CD4-positive, alpha-beta T cell treated with Interleukin-21 for 1 hour (primary cell): ENCODE measurements around the gene SPTB.

ENCODE experiments used
- DNase-seq: peaks from one replicate; pipeline ENCODE4 v3.0.0-alpha.2; 2020

The SPTB gene

GRCh38 chr14:64745511-64746091 is 134.1 kb downstream of the SPTB start:
- no peak for DNase-seq

- DNase-seq: no peak
These were observed 136.6 kb downstream of the SPTB start for GRCh38 chr14:64743061-64743460.

DNA sequence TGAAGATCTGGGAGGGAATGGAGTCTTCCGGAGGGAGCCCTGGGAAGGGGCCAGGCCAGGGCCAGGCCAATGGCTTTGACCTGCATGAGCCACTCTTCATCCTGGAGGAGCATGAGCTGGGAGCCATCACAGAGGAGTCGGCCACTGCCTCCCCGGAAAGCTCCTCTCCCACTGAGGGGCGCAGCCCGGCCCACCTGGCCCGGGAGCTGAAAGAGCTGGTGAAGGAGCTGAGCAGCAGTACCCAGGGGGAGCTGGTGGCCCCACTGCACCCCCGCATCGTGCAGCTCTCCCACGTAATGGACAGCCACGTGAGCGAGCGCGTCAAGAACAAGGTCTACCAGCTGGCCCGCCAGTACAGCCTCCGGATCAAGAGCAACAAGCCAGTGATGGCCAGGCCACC is 137.7 kb downstream of the SPTB start:
- DNase-seq: no peak

DNA sequence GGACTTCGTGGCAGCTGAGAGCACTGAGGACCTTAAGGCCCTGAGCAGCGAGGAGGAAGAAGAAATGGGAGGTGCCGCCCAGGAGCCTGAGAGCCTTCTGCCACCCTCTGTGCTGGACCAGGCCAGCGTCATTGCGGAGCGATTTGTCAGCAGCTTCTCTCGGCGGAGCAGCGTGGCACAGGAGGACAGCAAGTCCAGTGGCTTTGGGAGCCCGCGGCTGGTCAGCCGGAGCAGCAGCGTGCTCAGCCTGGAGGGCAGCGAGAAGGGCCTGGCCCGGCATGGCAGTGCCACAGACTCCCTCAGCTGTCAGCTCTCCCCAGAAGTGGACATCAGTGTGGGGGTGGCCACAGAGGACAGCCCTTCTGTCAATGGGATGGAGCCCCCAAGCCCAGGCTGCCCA is 138.5 kb downstream of the SPTB start:
- DNase-seq: no peak

DNA sequence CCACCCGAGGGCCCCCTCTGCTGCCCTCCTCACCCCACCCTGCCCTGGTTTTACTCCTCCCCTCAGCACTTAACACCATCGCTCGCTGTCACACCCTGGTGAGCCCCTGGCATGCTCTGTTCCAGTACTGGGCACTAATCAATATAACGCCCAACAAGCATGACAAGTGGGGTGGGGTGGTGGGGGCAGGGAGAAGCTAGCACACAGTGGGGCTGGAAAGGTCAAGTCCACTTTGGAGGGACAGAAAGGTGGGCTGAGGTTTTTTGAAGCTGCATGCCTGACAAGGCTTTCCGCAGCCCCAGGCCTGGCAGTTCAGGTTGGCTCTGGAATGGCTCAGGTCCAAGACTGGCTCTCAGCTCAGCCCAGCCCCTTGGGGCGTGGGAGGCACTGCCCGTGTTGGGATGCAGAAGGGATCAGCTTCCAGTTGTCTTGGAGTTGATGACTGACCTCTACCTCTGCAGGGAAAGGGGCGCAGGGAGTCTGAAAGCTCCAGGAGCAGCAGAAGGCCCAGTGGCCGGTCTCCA is 141.4 kb downstream of the SPTB start:
- DNase-seq: no peak

DNA sequence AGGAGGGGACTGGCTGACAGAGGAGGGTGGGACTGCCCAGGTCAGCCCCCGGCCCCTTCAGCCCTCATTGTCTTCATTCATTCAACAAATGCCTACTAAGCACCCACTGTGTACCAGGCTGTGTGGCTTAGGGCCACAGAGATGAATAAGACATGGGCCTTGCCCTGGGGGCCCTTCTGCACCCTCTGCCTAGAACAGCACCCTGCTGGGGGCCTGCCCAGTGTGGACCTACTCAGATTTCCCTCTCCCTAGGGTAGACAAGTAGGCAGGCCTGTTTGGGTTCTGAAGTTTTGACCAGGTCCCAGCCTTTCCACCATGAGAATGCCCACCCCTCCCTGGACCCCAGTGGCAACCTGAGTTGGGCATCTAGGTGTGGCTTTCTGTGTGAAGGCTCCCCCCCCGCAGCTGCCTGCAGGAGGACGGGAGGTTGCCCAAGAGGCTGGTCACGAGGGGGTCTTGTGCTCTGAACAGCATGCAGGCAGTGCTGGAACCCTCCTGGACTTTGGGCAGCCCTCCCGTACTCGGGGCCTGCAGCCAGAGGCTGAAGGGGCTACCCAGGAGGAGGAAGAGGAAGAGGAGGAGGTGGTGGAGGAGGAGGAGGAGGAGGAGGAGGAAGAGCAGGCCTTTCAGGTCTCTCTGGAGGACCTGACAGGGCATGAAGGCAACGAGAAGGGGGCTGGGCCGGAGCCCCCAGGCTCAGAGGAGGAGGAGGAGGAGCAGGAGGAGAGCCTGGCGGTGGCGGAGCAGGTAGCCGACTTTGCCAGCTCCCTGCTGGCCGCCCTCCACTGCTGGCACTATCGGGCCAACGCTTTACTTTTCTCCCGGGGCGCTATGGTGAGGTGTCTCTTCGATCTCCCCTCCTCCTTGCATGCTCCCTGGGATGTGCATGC is 142.1 kb downstream of the SPTB start:
- DNase-seq: no peak

DNA sequence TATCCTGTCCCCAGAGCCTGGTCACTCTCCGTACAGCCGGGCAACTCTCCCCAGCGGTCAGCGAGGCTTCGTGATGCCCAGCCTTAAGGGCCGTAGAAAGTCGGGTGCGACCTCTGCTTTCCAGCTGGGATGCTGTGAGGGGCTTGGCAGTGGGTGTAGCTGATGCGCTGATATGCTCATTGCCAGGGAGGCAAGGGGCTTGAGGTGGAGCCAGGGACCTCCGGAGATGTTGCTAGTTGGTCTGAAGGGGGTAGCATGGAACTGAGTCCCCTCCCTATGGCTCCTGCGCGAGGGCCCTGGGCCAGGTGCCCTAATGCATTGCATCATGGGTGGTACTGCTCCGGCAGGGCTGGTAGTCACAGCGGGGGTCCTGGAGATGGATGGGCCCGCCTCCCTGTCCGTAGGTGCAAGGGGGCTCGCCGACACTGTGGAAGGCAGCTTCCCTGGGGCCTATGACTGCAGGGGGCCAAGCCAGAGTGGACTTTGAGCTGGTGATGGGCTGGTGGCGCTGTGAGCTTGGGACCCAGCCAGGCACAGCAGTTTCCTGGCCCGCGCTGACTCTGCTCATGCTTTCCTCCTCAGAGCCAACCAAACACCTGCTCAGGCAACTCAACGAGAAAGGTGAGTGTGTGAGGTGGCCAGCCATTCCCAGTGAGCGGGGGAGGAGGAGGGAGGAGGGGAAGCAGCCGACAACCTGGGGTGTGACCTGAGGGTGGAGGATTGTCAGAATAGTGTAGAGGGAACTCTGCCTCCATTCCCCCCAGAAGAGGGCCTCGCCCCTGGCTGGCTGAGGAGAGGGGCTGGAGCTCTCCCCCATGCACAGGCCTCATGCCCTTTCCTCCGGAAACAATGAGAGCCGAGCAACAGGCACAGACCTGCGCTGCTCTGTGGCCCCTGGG is 143.2 kb downstream of the SPTB start:
- no peak for DNase-seq

DNA sequence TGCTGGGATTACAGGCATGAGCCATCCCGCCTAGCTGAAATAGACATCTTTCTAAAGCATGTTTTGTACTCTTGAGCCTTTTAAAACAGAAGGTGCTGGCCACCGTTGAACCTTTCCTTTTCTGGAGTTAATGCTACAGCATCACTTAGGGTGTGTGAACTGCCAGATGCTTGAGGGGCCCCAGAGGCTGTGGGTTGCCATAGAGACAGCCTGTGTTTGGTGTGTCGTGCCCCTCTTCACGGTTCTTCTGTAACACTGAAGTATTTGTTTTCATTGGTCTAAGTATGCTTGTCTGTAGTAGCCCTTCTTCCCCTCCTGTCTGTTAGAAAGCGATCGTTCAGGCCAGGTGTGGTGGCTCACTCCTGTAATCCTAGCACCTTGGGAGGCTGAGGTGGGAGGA is 144.7 kb downstream of the SPTB start:
- DNase-seq: no peak

DNA sequence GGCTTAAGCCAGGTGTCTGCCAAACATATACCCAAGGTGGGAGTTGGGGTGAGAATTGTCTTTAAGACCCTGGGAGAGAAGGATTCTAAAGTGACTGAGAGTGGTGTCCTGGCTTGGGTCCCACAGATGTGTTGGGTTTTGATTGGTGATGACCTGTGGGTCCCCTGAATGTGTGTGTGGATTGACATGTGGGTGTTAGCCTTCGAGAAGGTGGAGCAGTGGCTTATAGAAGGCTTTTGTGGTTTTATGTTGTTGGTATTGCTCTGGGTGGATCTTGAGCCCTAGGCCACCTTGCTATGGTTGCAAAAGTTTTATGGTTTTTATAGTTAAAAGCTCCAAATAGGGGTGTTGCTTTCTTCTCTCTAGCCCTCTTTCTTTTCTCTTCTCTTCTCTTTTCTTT is 145.8 kb downstream of the SPTB start:
- DNase-seq: no peak

DNA sequence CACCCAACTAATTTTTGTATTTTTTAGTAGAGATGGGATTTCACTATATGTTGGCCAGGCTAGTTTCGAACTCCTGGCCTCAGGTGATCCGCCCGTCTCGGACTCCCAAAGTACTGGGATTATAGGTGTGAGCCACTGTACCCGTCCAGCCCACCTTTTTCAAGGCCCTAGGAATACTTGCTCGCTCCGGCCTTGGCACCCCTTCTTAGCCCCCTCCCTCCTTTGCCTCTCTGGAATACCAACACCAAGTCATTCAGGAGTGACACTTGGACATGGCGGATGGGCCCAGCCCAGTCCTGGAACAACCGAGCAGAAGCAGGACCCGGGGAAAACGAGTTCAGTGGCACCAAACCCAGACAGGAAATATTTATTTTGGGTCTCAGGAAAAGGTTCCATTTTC is 146.4 kb downstream of the SPTB start:
- DNase-seq: no peak

GRCh38 chr14:64732536-64733120 is 147.1 kb downstream of the SPTB start:
- no peak for DNase-seq

DNA sequence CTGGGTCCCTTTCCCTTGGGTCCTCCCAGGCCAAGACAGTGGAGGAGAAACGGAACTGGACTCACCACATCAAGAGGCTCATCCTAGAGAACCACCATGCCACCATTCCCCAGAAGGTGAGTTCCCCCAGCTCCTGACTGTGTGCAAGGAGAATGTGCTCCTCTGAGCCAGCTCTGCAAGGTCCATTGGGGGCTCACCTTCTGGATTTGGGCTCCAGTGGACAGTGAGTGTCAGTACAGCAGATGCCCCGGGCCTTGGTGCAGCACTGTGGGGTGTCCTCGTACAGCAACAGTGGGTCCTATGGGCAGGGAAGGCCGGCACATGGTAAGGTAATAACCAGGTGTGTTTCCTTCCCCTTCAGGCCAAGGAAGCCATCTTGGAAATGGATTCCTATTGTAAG is 147.6 kb downstream of the SPTB start:
- DNase-seq: no peak

- no peak for DNase-seq
These were observed 148.5 kb downstream of the SPTB start for GRCh38 chr14:64731141-64731581.

DNA sequence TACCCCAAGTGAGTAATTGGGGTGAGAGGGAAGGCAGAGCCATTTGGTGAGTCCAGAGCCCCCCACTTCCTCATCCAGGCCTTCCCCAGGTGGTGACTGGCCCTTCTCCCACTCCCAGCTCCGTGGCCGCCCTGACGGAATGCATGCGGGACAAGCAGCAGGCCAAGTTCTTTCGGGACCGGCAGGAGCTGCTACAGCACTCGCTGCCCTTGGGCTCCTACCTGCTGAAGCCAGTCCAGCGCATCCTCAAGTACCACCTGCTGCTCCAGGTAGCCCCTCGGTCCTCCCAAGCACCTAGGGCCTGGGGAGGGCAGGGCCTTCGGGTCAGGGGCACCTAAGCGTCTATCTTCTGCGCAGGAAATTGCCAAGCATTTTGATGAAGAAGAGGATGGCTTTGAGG is 149.0 kb downstream of the SPTB start:
- DNase-seq: no peak

DNA sequence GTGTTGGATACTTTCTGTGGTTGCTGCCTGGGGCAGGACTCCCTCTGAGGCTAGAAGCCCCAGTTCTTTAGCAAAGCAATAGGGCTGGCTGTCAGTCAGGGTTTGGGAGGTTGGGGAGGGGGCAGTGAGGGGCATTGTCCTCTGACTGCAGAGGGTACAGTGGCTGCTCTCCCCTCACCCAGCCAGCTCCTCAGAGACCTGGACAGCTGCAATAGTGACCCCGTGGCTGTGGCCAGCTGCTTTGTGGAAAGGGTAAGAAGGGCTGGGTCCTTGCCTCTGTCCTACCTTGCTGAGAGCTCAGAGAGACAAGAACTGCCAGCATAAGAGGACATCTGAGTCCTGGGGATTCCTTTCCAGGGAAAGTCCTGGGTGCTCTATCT is 149.7 kb downstream of the SPTB start:
- no peak for DNase-seq

- DNase-seq: no peak
These were observed 150.2 kb downstream of the SPTB start for GRCh38 chr14:64729386-64730060.

- DNase-seq: no peak
These were observed 150.9 kb downstream of the SPTB start for GRCh38 chr14:64728856-64729255.

- no peak for DNase-seq
These were observed 151.6 kb downstream of the SPTB start for GRCh38 chr14:64728106-64728505.

DNA sequence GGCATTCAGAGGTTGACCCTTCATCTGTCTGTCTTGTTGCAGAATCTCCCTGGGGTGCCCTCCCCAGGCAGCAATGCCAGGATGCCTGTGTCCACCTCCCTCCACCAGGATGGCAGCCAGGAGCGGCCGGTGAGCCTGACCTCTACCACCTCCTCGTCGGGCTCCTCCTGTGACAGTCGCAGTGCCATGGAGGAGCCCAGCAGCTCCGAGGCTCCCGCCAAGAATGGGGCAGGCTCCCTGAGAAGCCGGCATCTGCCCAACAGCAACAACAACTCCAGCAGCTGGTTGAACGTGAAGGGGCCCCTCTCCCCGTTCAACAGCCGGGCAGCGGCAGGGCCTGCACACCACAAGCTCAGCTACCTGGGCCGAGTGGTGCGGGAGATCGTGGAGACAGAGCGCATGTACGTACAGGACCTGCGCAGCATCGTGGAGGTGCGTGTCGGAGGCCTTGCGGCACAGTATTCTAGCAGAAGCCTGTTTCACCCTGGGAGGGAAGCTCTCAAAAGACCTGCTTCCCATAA is 152.1 kb downstream of the SPTB start:
- DNase-seq: no peak

- DNase-seq: peak; percentile 51
These were observed 153.2 kb downstream of the SPTB start for GRCh38 chr14:64726585-64726890.

- no peak for DNase-seq
These were observed 153.7 kb downstream of the SPTB start for GRCh38 chr14:64725879-64726584.
